Activated T-cell treated with anti-CD3 and anti-CD28 coated beads, Interleukin-2, amount 50 U/mL, for 48 hours (primary cell): ENCODE results near the gene PSME1.

Experiments
- DNase-seq, 2 experiments: peaks; one replicate each; pipeline ENCODE4 v3.0.0-alpha.2; 2020

Gene PSME1

GRCh38 chr14:24130717-24131548 is 5.1 kb upstream of the PSME1 start:
- DNase-seq = no peak

GRCh38 chr14:24131549-24131966 is 4.4 kb upstream of the PSME1 start:
- DNase-seq = no peak

- peak; percentile 49 to 53 for DNase-seq
Observed at GRCh38 chr14:24132061-24132685, 3.8 kb upstream of the PSME1 start.

GRCh38 chr14:24132976-24133375 is 3.0 kb upstream of the PSME1 start:
- DNase-seq = no peak

GRCh38 chr14:24133735-24134134 is 2.3 kb upstream of the PSME1 start:
- DNase-seq = no peak

GRCh38 chr14:24135584-24135833 is 485 bp upstream of the PSME1 start:
- DNase-seq = no peak

GRCh38 chr14:24136684-24137528 is 912 bp downstream of the PSME1 start:
- peak; percentile 43 to 49 for DNase-seq

- DNase-seq = no peak
Observed at GRCh38 chr14:24137529-24138395, 1.8 kb downstream of the PSME1 start.

- no peak for DNase-seq
Observed at GRCh38 chr14:24138396-24139271, 2.6 kb downstream of the PSME1 start.

GRCh38 chr14:24139272-24139934 is 3.4 kb downstream of the PSME1 start:
- DNase-seq = peak in 1 of 2 experiments; percentile 51

GRCh38 chr14:24141097-24141880 is 5.3 kb downstream of the PSME1 start, which contains the start of gene EMC9:
EMC9 (minus strand) TSS chr14:24141591; CDS start chr14:24141304, 287 bp downstream.
- peak; percentile 100 for DNase-seq

- DNase-seq = no peak
Observed at GRCh38 chr14:24143511-24143910, 7.5 kb downstream of the PSME1 start.

GRCh38 chr14:24144451-24144850 is 8.5 kb downstream of the PSME1 start:
- DNase-seq = no peak

GRCh38 chr14:24145219-24145618 is 9.2 kb downstream of the PSME1 start:
- no peak for DNase-seq

GRCh38 chr14:24145690-24146452 is 9.9 kb downstream of the PSME1 start:
- no peak for DNase-seq

GRCh38 chr14:24146453-24146977 is 10.5 kb downstream of the PSME1 start, which contains the start of gene PSME2:
PSME2 (minus strand) TSS chr14:24146610; CDS start chr14:24146581, 29 bp downstream.
- DNase-seq = peak; percentile 94 to 95

GRCh38 chr14:24146978-24147760 is 11.2 kb downstream of the PSME1 start, which contains the start of gene RNF31:
RNF31 (plus strand) TSS chr14:24147498; CDS start chr14:24147699, 201 bp downstream.
- DNase-seq = peak; percentile 97 to 98
